ENCODE measurements around the gene ADGRL2.

Gene ADGRL2

GRCh38 chr1:81812712-81813111 is 12.0 kb downstream of the ADGRL2 start:
- no peak for TF ChIP-seq ZNF549 (tag by site-specific recombination; IDR thresholded peaks at IDR 0.05)
- TF ChIP-seq, protein P1, sequence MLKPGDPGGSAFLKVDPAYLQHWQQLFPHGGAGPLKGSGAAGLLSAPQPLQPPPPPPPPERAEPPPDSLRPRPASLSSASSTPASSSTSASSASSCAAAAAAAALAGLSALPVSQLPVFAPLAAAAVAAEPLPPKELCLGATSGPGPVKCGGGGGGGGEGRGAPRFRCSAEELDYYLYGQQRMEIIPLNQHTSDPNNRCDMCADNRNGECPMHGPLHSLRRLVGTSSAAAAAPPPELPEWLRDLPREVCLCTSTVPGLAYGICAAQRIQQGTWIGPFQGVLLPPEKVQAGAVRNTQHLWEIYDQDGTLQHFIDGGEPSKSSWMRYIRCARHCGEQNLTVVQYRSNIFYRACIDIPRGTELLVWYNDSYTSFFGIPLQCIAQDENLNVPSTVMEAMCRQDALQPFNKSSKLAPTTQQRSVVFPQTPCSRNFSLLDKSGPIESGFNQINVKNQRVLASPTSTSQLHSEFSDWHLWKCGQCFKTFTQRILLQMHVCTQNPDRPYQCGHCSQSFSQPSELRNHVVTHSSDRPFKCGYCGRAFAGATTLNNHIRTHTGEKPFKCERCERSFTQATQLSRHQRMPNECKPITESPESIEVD (tag by site-specific recombination; IDR thresholded peaks at IDR 0.05), result peak; percentile 95
- Histone ChIP-seq H3K4me1 (ENCODE audit: control insufficient read depth, insufficient read depth, low read length) (peaks cover 33% of the 10 kb centered on the region), H3K36me3 (ENCODE audit: control insufficient read depth in 2 of 2, insufficient read depth in 1 of 2, low read length in 2 of 2) (no peaks in the 10 kb centered on the region), H3K4me3 (ENCODE audit: low read depth, low read length) (no peak overlapping the region), H3K9me3 (ENCODE audit: control insufficient read depth, insufficient read depth, low read depth, low read length) (no peaks in the 10 kb centered on the region), H3K27ac (ENCODE audit: extremely low read depth, low read depth, low read length) (no peak overlapping the region)
- ChIA-PET CTCF (interaction anchor here (0.6 to 1.3 kb wide), 6 partner anchors 35 to 264 kb away, joined by 3 to 4 read pairs (median 3); no protein-coding TSS in a partner anchor), POLR2A (interaction anchor here (2.7 kb wide), 1 partner anchor 11 kb away, joined by 7 read pairs; no protein-coding TSS in a partner anchor)

DNA sequence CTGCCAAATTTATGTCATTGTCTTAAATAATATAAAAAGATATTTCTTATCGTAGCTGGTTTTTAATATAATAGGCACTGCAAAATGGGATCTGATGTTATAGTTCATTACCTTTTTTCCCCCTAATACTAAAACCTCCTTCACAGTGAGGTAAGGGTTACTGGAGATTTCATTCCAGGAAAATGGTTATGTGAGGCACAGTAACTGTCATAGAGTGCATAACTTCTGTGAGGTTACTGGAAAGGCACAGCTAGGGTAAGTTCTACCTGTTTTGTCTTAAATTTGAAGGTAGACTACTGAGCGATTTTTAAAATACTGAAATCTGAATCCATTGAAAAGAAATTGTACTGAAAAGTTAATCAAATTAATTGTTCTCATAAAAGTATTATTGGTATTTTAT is 13.0 kb downstream of the ADGRL2 start:
- no peak overlapping the region for H3K4me3 ChIP-seq (ENCODE audit: low read depth, low read length)
- ChIA-PET CTCF (no interaction called here), POLR2A (interaction anchor here (2.7 kb wide), 1 partner anchor 12 kb away, joined by 7 read pairs; no protein-coding TSS in a partner anchor)
- peaks cover 26% of the 10 kb centered on the region for H3K4me1 ChIP-seq (ENCODE audit: control insufficient read depth, insufficient read depth, low read length)
- H3K27ac ChIP-seq (ENCODE audit: extremely low read depth, low read depth, low read length), result no peak overlapping the region
- TF ChIP-seq YY1 (tag by site-specific recombination; IDR thresholded peaks at IDR 0.05) (no peak), ZNF341 (tag by site-specific recombination; IDR thresholded peaks at IDR 0.05; ENCODE audit: low read depth) (no peak), ZNF621 (tag by site-specific recombination; IDR thresholded peaks at IDR 0.05) (no peak), OVOL3 (tag by site-specific recombination; IDR thresholded peaks at IDR 0.05) (no peak), ZNF837 (tag by site-specific recombination; IDR thresholded peaks at IDR 0.05) (no peak), ZSCAN23 (tag by site-specific recombination; IDR thresholded peaks at IDR 0.05) (no peak), ZNF626 (tag by site-specific recombination; IDR thresholded peaks at IDR 0.05) (no peak), KLF16 (tag by site-specific recombination; IDR thresholded peaks at IDR 0.05) (no peak), ZNF16 (tag by site-specific recombination; IDR thresholded peaks at IDR 0.05; ENCODE audit: low read depth) (no peak), ZNF114 (tag by site-specific recombination; IDR thresholded peaks at IDR 0.05) (no peak), ZSCAN16 (tag by site-specific recombination; IDR thresholded peaks at IDR 0.05) (no peak), ZNF266 (tag by site-specific recombination; IDR thresholded peaks at IDR 0.05; ENCODE audit: low read depth) (no peak), TCF7L2 (IDR thresholded peaks at IDR 0.05; ENCODE audit: borderline replicate concordance, low read depth, low read length) (no peak), GLI2 (tag by site-specific recombination; IDR thresholded peaks at IDR 0.05; ENCODE audit: borderline replicate concordance, low read depth) (no peak), TSHZ1 (tag by site-specific recombination; IDR thresholded peaks at IDR 0.05; ENCODE audit: borderline replicate concordance) (no peak)
- no peaks in the 10 kb centered on the region for H3K36me3 ChIP-seq (ENCODE audit: control insufficient read depth in 2 of 2, insufficient read depth in 1 of 2, low read length in 2 of 2)
- no peaks in the 10 kb centered on the region for H3K9me3 ChIP-seq (ENCODE audit: control insufficient read depth, insufficient read depth, low read depth, low read length)

- CTCF ChIA-PET, result no interaction called here
- POLR2A ChIA-PET, result no interaction called here
- Histone ChIP-seq H3K9me3 (ENCODE audit: control insufficient read depth, insufficient read depth, low read depth, low read length) (no peaks in the 10 kb centered on the region), H3K27ac (ENCODE audit: extremely low read depth, low read depth, low read length) (no peak overlapping the region), H3K4me1 (ENCODE audit: control insufficient read depth, insufficient read depth, low read length) (peaks cover 14% of the 10 kb centered on the region), H3K4me3 (ENCODE audit: low read depth, low read length) (no peak overlapping the region), H3K36me3 (ENCODE audit: control insufficient read depth in 2 of 2, insufficient read depth in 1 of 2, low read length in 2 of 2) (no peaks in the 10 kb centered on the region)
- TF ChIP-seq ZNF426 (tag by site-specific recombination; IDR thresholded peaks at IDR 0.05) (no peak), ZNF549 (tag by site-specific recombination; IDR thresholded peaks at IDR 0.05) (0 out of 2 replicates have a peak, but pooled peaks have one; percentile 50), SCRT2 (tag by site-specific recombination; IDR thresholded peaks at IDR 0.05) (peak; percentile 40; the same call in 1 of the 2 replicates), ZNF837 (tag by site-specific recombination; IDR thresholded peaks at IDR 0.05) (no peak), ZBTB10 (tag by site-specific recombination; IDR thresholded peaks at IDR 0.05) (no peak), ZNF23 (tag by site-specific recombination; IDR thresholded peaks at IDR 0.05; ENCODE audit: borderline replicate concordance) (no peak), ZNF26 (tag by site-specific recombination; IDR thresholded peaks at IDR 0.05) (no peak), ZNF157 (tag by site-specific recombination; IDR thresholded peaks at IDR 0.05) (no peak), ZNF266 (tag by site-specific recombination; IDR thresholded peaks at IDR 0.05; ENCODE audit: low read depth) (no peak)
Observed at GRCh38 chr1:81819613-81820012, 18.9 kb downstream of the ADGRL2 start.
